GM12872 (cell line): ENCODE measurements around the gene CYRIA.

Experiments
- CTCF ChIP-seq: IDR thresholded peaks from 3 replicates; pipeline ENCODE4 v1.5.1; 2011; ENCODE audit warnings: low read depth, mild to moderate bottlenecking, low read length, moderate library complexity; ENCODE audit not compliant: insufficient read depth

CYRIA gene

GRCh38 chr2:16665748-16666448, at the start of gene CYRIA:
CYRIA (minus strand) TSS chr2:16665834; CDS start chr2:16588119, 77,715 bp downstream.
- TF ChIP-seq CTCF: no peak

- TF ChIP-seq CTCF: no peak
Observed at GRCh38 chr2:16713011-16713423, 47.4 kb upstream of the CYRIA start.

GRCh38 chr2:16709769-16710168, 44.1 kb upstream of the CYRIA start:
- no peak for TF ChIP-seq CTCF

- no peak for TF ChIP-seq CTCF
Observed at GRCh38 chr2:16708173-16708572, 42.5 kb upstream of the CYRIA start.

GRCh38 chr2:16707014-16707623, 41.5 kb upstream of the CYRIA start:
- no peak for TF ChIP-seq CTCF

GRCh38 chr2:16700551-16701259, 35.1 kb upstream of the CYRIA start:
- TF ChIP-seq CTCF: no peak

GRCh38 chr2:16693854-16694253, 28.2 kb upstream of the CYRIA start:
- no peak for TF ChIP-seq CTCF
